RPMI8226 (cell line): ENCODE data around the gene THAP8.

Experiments used
- DNase-seq: peaks from one replicate; pipeline ENCODE4 v3.0.0-alpha.2; 2015

The THAP8 gene

GRCh38 chr19:35992907-35993765, 60.9 kb downstream of the THAP8 start:
- no peak for DNase-seq

GRCh38 chr19:35991731-35992450, 62.2 kb downstream of the THAP8 start:
- DNase-seq: no peak

- no peak for DNase-seq
Observed at GRCh38 chr19:35990771-35991730, 63.0 kb downstream of the THAP8 start.

- DNase-seq: no peak
Observed at GRCh38 chr19:35990156-35990555, 63.9 kb downstream of the THAP8 start.

- DNase-seq: no peak
Observed at GRCh38 chr19:35988824-35989223, 65.3 kb downstream of the THAP8 start.

- DNase-seq: no peak
Observed at GRCh38 chr19:35987571-35987896, 66.6 kb downstream of the THAP8 start.

GRCh38 chr19:35986664-35987570, 67.2 kb downstream of the THAP8 start:
- peak; percentile 67 for DNase-seq

GRCh38 chr19:35986111-35986510, 68.0 kb downstream of the THAP8 start:
- DNase-seq: no peak
